ENCODE results near the gene CDH13.

- TF ChIP-seq CHD4 (IDR thresholded peaks at IDR 0.05; ENCODE audit: borderline replicate concordance) (no peak), POLR2A (IDR thresholded peaks at IDR 0.05; ENCODE audit: low read length) (no peak), ZNF302 (CRISPR knock-in tag; IDR thresholded peaks at IDR 0.05) (no peak), KDM1A (IDR thresholded peaks at IDR 0.05; ENCODE audit: low read depth) (no peak), JUN (IDR thresholded peaks at IDR 0.05) (no peak), CTCF (IDR thresholded peaks at IDR 0.05) (no peak), JUNB (IDR thresholded peaks at IDR 0.05) (no peak), NR3C1 (IDR thresholded peaks at IDR 0.05) (no peak), RAD21 (conservative IDR thresholded peaks at IDR 0.05 in 1 of 2, IDR thresholded peaks at IDR 0.05 in 1 of 2) (no peak), CHD2 (IDR thresholded peaks at IDR 0.05; ENCODE audit: low read length, partially characterized antibody) (no peak), NPAS2 (CRISPR knock-in tag; IDR thresholded peaks at IDR 0.05; ENCODE audit: borderline replicate concordance) (no peak)
These were observed 1216.9 kb downstream of the CDH13 start for GRCh38 chr16:83843657-83844056.
